Trophoblast cell (in vitro differentiated cells and primary cell): ENCODE measurements around the gene KIF13A.
A peak's percentile ranks its signal among the peaks of the same experiment; 100 is the strongest.

Experiments
- DNase-seq, 2 donors: peaks; one replicate each; pipeline ENCODE4 v3.0.0-alpha.2; 2016
- H2AFZ ChIP-seq: 2 replicates; pipeline ENCODE4 v1.6.1; 2013; ENCODE audit warnings: low read length, moderate library complexity, mild to moderate bottlenecking; ENCODE audit not compliant: insufficient read depth, poor library complexity
- H2AK5ac ChIP-seq: 2 replicates; pipeline ENCODE4 v1.6.1; 2013; ENCODE audit warnings: mild to moderate bottlenecking, low read length
- H2BK120ac ChIP-seq: 2 replicates; pipeline ENCODE4 v1.6.1; 2013; ENCODE audit warnings: low read length, mild to moderate bottlenecking, moderate library complexity; ENCODE audit not compliant: insufficient read depth, poor library complexity
- H2BK12ac ChIP-seq: 2 replicates; pipeline ENCODE4 v1.6.1; 2013; ENCODE audit warnings: mild to moderate bottlenecking, low read length, moderate library complexity
- H2BK5ac ChIP-seq: 2 replicates; pipeline ENCODE4 v1.6.1; 2013; ENCODE audit warnings: low read length, low read depth, moderate library complexity, mild to moderate bottlenecking; ENCODE audit not compliant: poor library complexity
- H3K14ac ChIP-seq: 2 replicates; pipeline ENCODE4 v1.6.1; 2013; ENCODE audit warnings: mild to moderate bottlenecking, low read length
- H3K18ac ChIP-seq: 2 replicates; pipeline ENCODE4 v1.6.1; 2013; ENCODE audit warnings: mild to moderate bottlenecking, low read length
- H3K23ac ChIP-seq: 2 replicates; pipeline ENCODE4 v1.6.1; 2013; ENCODE audit warnings: low read length
- H3K27ac ChIP-seq: 2 replicates; pipeline ENCODE4 v1.5.1; 2013; ENCODE audit warnings: low read depth, mild to moderate bottlenecking, inconsistent platforms, low read length, moderate library complexity
- H3K27me3 ChIP-seq: 2 replicates; pipeline ENCODE4 v1.6.1; 2013; ENCODE audit warnings: inconsistent platforms, mild to moderate bottlenecking, low read length, moderate library complexity; ENCODE audit not compliant: insufficient read depth
- H3K36me3 ChIP-seq, 2 experiments: 1 replicate in 1 of 2; 2 replicates in 1 of 2; pipeline ENCODE4 v1.6.1; 2013; ENCODE audit warnings: low read length in 2 of 2, mild to moderate bottlenecking in 2 of 2, moderate library complexity in 1 of 2; ENCODE audit not compliant: insufficient read depth in 2 of 2, control insufficient read depth in 1 of 2
- H3K4ac ChIP-seq: 2 replicates; pipeline ENCODE4 v1.6.1; 2013; ENCODE audit warnings: low read depth, mild to moderate bottlenecking, low read length, moderate library complexity
- H3K4me1 ChIP-seq, 2 experiments: 1 replicate in 1 of 2; 2 replicates in 1 of 2; pipeline ENCODE4 v1.6.1; 2013; ENCODE audit warnings: low read length in 2 of 2, mild to moderate bottlenecking in 2 of 2, moderate library complexity in 1 of 2; ENCODE audit not compliant: insufficient read depth in 2 of 2, control insufficient read depth in 1 of 2
- H3K4me2 ChIP-seq: 2 replicates; pipeline ENCODE4 v1.6.1; 2013; ENCODE audit warnings: inconsistent platforms, mild to moderate bottlenecking, low read length, moderate library complexity
- H3K4me3 ChIP-seq: 2 replicates; pipeline ENCODE4 v1.5.1; 2013; ENCODE audit warnings: mild to moderate bottlenecking, low read depth, low read length, inconsistent platforms
- H3K79me1 ChIP-seq: one replicate; pipeline ENCODE4 v1.6.1; 2013; ENCODE audit warnings: low read length
- H3K79me2 ChIP-seq: 2 replicates; pipeline ENCODE4 v1.6.1; 2013; ENCODE audit warnings: low read length, mild to moderate bottlenecking; ENCODE audit not compliant: control insufficient read depth, insufficient read depth, poor library complexity
- H3K9ac ChIP-seq: 2 replicates; pipeline ENCODE4 v1.6.1; 2013; ENCODE audit warnings: mild to moderate bottlenecking, low read length
- H3K9me3 ChIP-seq: 2 replicates; pipeline ENCODE4 v1.6.1; 2013; ENCODE audit warnings: low read depth, mild to moderate bottlenecking, control low read depth, inconsistent platforms, low read length; ENCODE audit not compliant: insufficient read depth
- H4K12ac ChIP-seq: 2 replicates; pipeline ENCODE4 v1.6.1; 2013; ENCODE audit warnings: low read depth, mild to moderate bottlenecking, low read length, moderate library complexity
- H4K8ac ChIP-seq: 2 replicates; pipeline ENCODE4 v1.6.1; 2013; ENCODE audit warnings: low read depth, mild to moderate bottlenecking, low read length, moderate library complexity
- H4K91ac ChIP-seq: one replicate; pipeline ENCODE4 v1.6.1; 2013; ENCODE audit warnings: low read depth, mild to moderate bottlenecking, low read length, moderate library complexity
- WGBS: extraction: QIAGEN DNeasy Blood & Tissue Kit; methylation state at CpG from one replicate; pipeline ENCODE4 v1.1.7; 2013; ENCODE audit warnings: missing lambda C conversion rate; ENCODE audit not compliant: insufficient read length, insufficient coverage; ENCODE audit errors: extremely low coverage; 5-methylcytosine and 5-hydroxymethylcytosine counted together

Gene KIF13A

DNA sequence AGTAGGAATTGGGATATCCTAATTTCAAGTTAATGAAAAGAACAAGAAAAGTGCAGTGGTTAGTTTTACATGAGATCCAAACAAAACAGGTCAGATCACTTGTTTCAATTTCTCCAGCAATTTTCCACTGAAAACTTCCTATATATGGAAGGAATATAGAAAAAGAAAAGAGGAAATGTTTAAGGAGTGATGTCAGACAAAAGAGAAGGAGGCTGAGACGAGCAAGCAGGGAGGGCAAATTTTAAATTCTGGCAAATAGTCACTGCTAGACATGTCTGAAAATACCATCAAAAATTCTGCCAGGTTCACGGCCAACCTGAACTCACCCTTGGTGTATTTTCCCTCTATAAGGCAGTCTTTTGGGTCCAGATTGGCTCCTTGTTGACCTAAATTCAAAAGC lies 271.2 kb downstream of the KIF13A start:
- Histone ChIP-seq H3K4ac (no peak overlapping the region), H3K18ac (no peak overlapping the region), H3K9me3 (no peaks in the 10 kb centered on the region), H4K91ac (no peak overlapping the region), H3K14ac (no peak overlapping the region), H2AK5ac (no peak overlapping the region), H4K12ac (no peak overlapping the region), H3K79me2 (no peaks in the 10 kb centered on the region), H4K8ac (no peak overlapping the region), H3K36me3 (no peaks in the 10 kb centered on the region), H2AFZ (no peak overlapping the region), H3K27me3 (no peaks in the 10 kb centered on the region), H3K4me3 (no peak overlapping the region), H3K4me2 (no peak overlapping the region), H3K9ac (no peak overlapping the region), H2BK5ac (no peak overlapping the region), H3K4me1 (peaks cover 5 to 9% of the 10 kb centered on the region in 2 experiments), H2BK12ac (no peak overlapping the region), H3K79me1 (peaks cover 1% of the 10 kb centered on the region), H2BK120ac (peak overlapping the region; percentile 17), H3K27ac (no peak overlapping the region), H3K23ac (no peak overlapping the region)
- no CpG with 5 or more reads among the region's 2 CpGs for WGBS
- DNase-seq: no peak

DNA sequence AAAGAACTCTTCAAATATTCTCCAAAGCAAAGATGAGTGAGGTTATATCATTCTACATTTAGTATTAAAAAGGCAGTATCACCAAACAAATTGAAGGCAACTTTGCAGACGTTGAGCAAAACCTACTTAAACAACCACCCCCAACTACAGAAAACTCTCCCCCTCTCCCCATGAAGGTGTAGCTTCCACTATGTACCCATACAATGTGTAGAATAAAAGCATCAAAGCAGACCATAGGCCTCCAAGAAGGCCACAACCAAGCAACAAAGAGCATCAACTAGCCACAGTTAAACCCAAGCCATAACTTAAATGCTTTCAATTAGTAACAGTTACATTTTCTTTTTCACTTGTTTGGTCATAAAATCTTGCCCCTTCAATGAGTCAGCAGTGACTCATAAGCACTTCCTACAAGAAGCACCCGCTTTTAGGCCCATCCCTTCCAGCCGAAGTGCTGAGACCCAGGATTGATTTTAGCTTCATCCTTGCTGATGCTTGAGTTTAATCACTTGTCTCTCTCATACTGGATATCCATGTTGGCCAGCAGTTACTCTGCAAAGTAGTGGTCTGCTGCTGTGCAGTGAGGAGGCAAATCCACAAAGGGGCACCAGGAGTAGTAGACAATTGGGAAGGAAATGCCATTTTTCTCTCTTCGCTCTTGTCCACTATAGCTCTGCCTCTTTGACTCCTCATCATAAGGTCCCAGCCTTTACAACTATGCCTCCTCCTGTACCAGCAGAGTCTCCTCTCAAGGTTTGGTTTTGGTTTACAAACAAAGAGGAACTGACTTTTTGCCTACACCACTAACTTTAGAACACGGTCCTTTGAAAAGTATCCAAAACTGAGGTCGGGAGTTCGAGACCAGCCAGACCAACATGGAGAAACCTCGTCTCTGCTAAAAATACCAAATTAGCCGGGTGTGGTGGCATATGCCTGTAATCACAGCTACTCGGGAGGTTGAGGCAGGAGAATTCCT lies 272.3 kb downstream of the KIF13A start:
- H3K36me3 ChIP-seq: no peaks in the 10 kb centered on the region
- no peak overlapping the region for H2BK12ac ChIP-seq
- no peak overlapping the region for H3K27ac ChIP-seq
- no peak overlapping the region for H3K23ac ChIP-seq
- no peak overlapping the region for H2AK5ac ChIP-seq
- no peak overlapping the region for H4K8ac ChIP-seq
- no peak overlapping the region for H4K91ac ChIP-seq
- no peak overlapping the region for H3K18ac ChIP-seq
- peaks cover 3 to 6% of the 10 kb centered on the region in 2 experiments for H3K4me1 ChIP-seq
- no peaks in the 10 kb centered on the region for H3K79me2 ChIP-seq
- no peak overlapping the region for H3K4ac ChIP-seq
- H3K9me3 ChIP-seq: no peaks in the 10 kb centered on the region
- no peak overlapping the region for H3K9ac ChIP-seq
- DNase-seq: peak in 1 of 2 donors; percentile 77
- no peak overlapping the region for H3K4me3 ChIP-seq
- no peaks in the 10 kb centered on the region for H3K27me3 ChIP-seq
- H4K12ac ChIP-seq: no peak overlapping the region
- no peak overlapping the region for H3K4me2 ChIP-seq
- no peak overlapping the region for H3K14ac ChIP-seq
- peaks cover 1% of the 10 kb centered on the region for H3K79me1 ChIP-seq
- no peak overlapping the region for H2BK5ac ChIP-seq
- no peak overlapping the region for H2BK120ac ChIP-seq
- H2AFZ ChIP-seq: no peak overlapping the region
- no CpG with 5 or more reads among the region's 10 CpGs for WGBS

DNA sequence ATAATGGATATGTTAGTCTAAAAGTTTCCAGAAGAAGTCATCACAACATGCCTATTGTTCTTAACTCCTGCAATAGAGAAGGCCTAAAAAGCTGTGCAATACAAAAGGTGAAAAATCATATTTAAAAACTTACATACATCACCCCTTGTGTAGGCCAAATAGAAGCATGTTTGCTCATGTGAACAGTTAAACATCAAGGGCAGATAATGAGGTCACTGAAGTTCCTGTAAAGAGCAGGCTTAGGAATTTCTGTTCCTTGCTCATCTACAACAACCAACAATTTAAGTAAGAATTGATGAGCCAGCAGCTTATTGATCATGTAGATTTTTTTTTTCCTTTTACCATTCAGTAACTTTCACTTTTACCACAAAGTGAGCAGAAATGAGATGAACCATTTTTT lies 273.3 kb downstream of the KIF13A start:
- H3K4me3 ChIP-seq: no peak overlapping the region
- H4K8ac ChIP-seq: no peak overlapping the region
- H3K9ac ChIP-seq: no peak overlapping the region
- no peak overlapping the region for H3K4me2 ChIP-seq
- H3K9me3 ChIP-seq: no peaks in the 10 kb centered on the region
- no peak overlapping the region for H2BK5ac ChIP-seq
- H3K18ac ChIP-seq: no peak overlapping the region
- H3K4me1 ChIP-seq: peaks cover 0 to 4% of the 10 kb centered on the region in 2 experiments
- no peak overlapping the region for H3K23ac ChIP-seq
- no peaks in the 10 kb centered on the region for H3K27me3 ChIP-seq
- no peaks in the 10 kb centered on the region for H3K79me2 ChIP-seq
- H3K4ac ChIP-seq: no peak overlapping the region
- no peak overlapping the region for H4K12ac ChIP-seq
- no peaks in the 10 kb centered on the region for H3K36me3 ChIP-seq
- no peak overlapping the region for H2AFZ ChIP-seq
- no peak for DNase-seq
- no peak overlapping the region for H2BK120ac ChIP-seq
- no peak overlapping the region for H2AK5ac ChIP-seq
- no peak overlapping the region for H3K14ac ChIP-seq
- H3K79me1 ChIP-seq: peaks cover 1% of the 10 kb centered on the region
- H4K91ac ChIP-seq: no peak overlapping the region
- H3K27ac ChIP-seq: no peak overlapping the region
- no peak overlapping the region for H2BK12ac ChIP-seq

DNA sequence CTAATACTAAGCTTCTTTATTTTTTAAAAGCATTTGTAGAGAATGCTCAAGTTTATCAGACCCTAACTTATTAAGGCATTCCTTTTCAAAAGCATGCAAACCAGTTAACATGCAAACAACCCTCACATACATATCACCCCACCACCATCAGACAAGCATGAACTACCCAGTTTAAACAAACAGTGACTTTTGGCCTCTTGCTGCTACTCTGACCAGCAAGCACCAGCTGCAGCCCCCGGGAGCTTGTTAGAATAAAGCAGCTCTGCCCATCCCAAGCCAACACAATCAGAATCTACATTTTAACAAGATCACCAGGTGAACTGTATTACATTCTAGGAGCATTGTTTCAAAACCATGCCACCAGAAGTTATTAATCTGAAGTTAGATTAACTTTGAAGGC lies 274.9 kb downstream of the KIF13A start:
- H3K18ac ChIP-seq: no peak overlapping the region
- no peak for DNase-seq

More for the DNA sequence above, 274.9 kb downstream of the KIF13A start:
- Histone ChIP-seq H3K4ac (no peak overlapping the region), H2BK12ac (no peak overlapping the region), H3K27ac (no peak overlapping the region), H3K14ac (no peak overlapping the region), H3K9me3 (no peaks in the 10 kb centered on the region), H4K8ac (no peak overlapping the region), H4K12ac (no peak overlapping the region), H2AFZ (no peak overlapping the region), H3K36me3 (no peaks in the 10 kb centered on the region), H3K27me3 (no peaks in the 10 kb centered on the region), H3K79me1 (peaks cover 1% of the 10 kb centered on the region), H3K4me2 (no peak overlapping the region), H2BK5ac (no peak overlapping the region), H3K23ac (no peak overlapping the region), H2BK120ac (no peak overlapping the region), H3K79me2 (no peaks in the 10 kb centered on the region), H3K4me3 (no peak overlapping the region), H3K9ac (no peak overlapping the region), H2AK5ac (no peak overlapping the region), H4K91ac (no peak overlapping the region), H3K4me1 (peaks cover 0 to 4% of the 10 kb centered on the region in 2 experiments)
- no CpG with 5 or more reads among the region's 1 CpG for WGBS
